Peyer's patch (tissue), 4 donors: ENCODE results near the gene ABI2.

Source experiments
- CTCF ChIP-seq, 6 experiments: fragments of 450-650 bp in 4 of 6; fragments of 200-600 bp in 2 of 6; sonication (generic) in 1 of 6; IDR thresholded peaks; one replicate each; pipeline ENCODE4 v1.5.1; 2017 to 2019; ENCODE audit warnings: antibody characterized with exemption in 6 of 6, mild to moderate bottlenecking in 3 of 6, moderate library complexity in 1 of 6
- POLR2A ChIP-seq, 2 donors: fragments of 450-650 bp; IDR thresholded peaks; one replicate each; pipeline ENCODE4 v1.5.1; 2017; ENCODE audit warnings: antibody characterized with exemption in 2 of 2, mild to moderate bottlenecking in 2 of 2, moderate library complexity in 2 of 2

GRCh38 chr2:203431391-203432185 is 103.4 kb downstream of the ABI2 start:
- TF ChIP-seq CTCF (IDR thresholded peaks at IDR 0.05) (no peak), POLR2A (IDR thresholded peaks at IDR 0.05) (no peak)
